Left lung (tissue), 10 donors: ENCODE results near the gene HTR2C. TPM values are rescaled to one million over a fixed set of nuclear protein-coding genes. Genes with fewer than 3 reads are reported as not detected.

Experiments
- ATAC-seq: fragments of 200-7000 bp; cut with Tn5 transposase; one replicate; pipeline ENCODE4 v1.9.1; 2020; ENCODE audit warnings: moderate library complexity
- DNase-seq, 4 donors: peaks; one replicate each; pipeline ENCODE4 v3.0.0-alpha.2; 2013 to 2020
- H3K27ac ChIP-seq, 2 donors: fragments of 200-600 bp; sonication (generic) in 1 of 2; one replicate each; pipeline versions ENCODE4 v1.5.0 to v1.8.0; 2020 to 2021
- H3K27me3 ChIP-seq, 2 donors: fragments of 200-600 bp; sonication (generic) in 1 of 2; one replicate each; pipeline versions ENCODE4 v1.5.0 to v1.8.0; 2020 to 2021
- H3K36me3 ChIP-seq, 2 donors: fragments of 200-600 bp; sonication (generic) in 1 of 2; one replicate each; pipeline versions ENCODE4 v1.5.0 to v1.8.0; 2020 to 2021
- H3K4me1 ChIP-seq, 2 donors: fragments of 200-600 bp; one replicate each; pipeline ENCODE4 v1.8.0; 2021
- H3K4me3 ChIP-seq, 2 donors: fragments of 200-600 bp; sonication (generic) in 1 of 2; one replicate each; pipeline versions ENCODE4 v1.5.0 to v1.8.0; 2020 to 2021; ENCODE audit warnings: mild to moderate bottlenecking in 1 of 2
- H3K9me3 ChIP-seq, 2 donors: fragments of 200-600 bp; sonication (generic) in 1 of 2; one replicate each; pipeline versions ENCODE4 v1.5.0 to v1.8.0; 2020 to 2021
- intact Hi-C, 2 donors: fragments of 100-400 bp; cut with DNase I; formaldehyde crosslinking; loops; one replicate each; pipeline versions ENCODE4 v1.11.2 to v1.14.2; 2022
- polyA plus RNA-seq, 6 donors: library from polyadenylated mRNA; unstranded; fragments of 120-200 nt; gene quantifications; one replicate each; pipeline ENCODE4 v1.2.1, GENCODE V29; 2013; ENCODE audit not compliant: insufficient read length in 6 of 6
- total RNA-seq, 2 donors: library from RNA; stranded (reverse); fragmentation: NEBNext Ultra II Directional; extraction: Animal tissue kit (Norgen Biotek cat#: 25700); gene quantifications; one replicate each; pipeline ENCODE4 v1.2.1, GENCODE V29; 2021
- TF ChIP-seq, protein P1 (sequence below), 2 donors: fragments of 200-600 bp; sonication (generic) in 1 of 2; IDR thresholded peaks; one replicate each; pipeline versions ENCODE4 v1.5.0 to v1.8.0; 2021; ENCODE audit warnings: antibody characterized with exemption in 2 of 2
- donor health status: DM: no; HTN: yes; CAD: no.
- donor health status: DM: no; HTN: no; CAD: no.

Gene HTR2C
- total and polyA plus RNA-seq, 8 donors, result 0.09 to 0.32 (median 0.20) TPM; not detected in 2

DNA sequence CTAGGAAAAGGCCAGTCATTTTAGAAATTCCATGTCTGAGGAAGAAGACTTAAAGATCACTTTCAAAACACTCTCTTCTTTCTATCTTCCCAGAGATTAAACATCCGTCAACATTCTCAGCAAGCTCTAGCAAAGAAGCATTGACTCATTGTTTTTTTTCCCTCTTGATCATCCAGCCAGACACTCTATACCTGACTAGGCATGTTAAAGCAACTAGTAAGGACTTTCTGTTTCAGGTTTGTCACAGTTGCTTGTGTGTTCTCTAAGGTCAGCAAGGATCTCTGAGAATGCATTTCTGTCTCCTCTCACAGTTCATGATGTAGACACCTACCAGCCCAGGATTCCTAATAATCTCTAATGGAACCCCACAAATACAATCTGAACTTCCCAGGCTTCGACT is 321.4 kb downstream of the HTR2C start:
- TF ChIP-seq, protein P1, sequence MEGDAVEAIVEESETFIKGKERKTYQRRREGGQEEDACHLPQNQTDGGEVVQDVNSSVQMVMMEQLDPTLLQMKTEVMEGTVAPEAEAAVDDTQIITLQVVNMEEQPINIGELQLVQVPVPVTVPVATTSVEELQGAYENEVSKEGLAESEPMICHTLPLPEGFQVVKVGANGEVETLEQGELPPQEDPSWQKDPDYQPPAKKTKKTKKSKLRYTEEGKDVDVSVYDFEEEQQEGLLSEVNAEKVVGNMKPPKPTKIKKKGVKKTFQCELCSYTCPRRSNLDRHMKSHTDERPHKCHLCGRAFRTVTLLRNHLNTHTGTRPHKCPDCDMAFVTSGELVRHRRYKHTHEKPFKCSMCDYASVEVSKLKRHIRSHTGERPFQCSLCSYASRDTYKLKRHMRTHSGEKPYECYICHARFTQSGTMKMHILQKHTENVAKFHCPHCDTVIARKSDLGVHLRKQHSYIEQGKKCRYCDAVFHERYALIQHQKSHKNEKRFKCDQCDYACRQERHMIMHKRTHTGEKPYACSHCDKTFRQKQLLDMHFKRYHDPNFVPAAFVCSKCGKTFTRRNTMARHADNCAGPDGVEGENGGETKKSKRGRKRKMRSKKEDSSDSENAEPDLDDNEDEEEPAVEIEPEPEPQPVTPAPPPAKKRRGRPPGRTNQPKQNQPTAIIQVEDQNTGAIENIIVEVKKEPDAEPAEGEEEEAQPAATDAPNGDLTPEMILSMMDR (IDR thresholded peaks at IDR 0.05), result no peak
- no peak overlapping the region for H3K27ac ChIP-seq
- ATAC-seq (no peak), DNase-seq (no peak)
- H3K4me3 ChIP-seq, result no peak overlapping the region
- H3K27me3 ChIP-seq, result peaks cover 0 to 7% of the 10 kb centered on the region in 2 donors
- intact Hi-C loops, result no loop called here
- no peaks in the 10 kb centered on the region for H3K36me3 ChIP-seq
- H3K9me3 ChIP-seq, result no peaks in the 10 kb centered on the region
- H3K4me1 ChIP-seq, result no peaks in the 10 kb centered on the region

DNA sequence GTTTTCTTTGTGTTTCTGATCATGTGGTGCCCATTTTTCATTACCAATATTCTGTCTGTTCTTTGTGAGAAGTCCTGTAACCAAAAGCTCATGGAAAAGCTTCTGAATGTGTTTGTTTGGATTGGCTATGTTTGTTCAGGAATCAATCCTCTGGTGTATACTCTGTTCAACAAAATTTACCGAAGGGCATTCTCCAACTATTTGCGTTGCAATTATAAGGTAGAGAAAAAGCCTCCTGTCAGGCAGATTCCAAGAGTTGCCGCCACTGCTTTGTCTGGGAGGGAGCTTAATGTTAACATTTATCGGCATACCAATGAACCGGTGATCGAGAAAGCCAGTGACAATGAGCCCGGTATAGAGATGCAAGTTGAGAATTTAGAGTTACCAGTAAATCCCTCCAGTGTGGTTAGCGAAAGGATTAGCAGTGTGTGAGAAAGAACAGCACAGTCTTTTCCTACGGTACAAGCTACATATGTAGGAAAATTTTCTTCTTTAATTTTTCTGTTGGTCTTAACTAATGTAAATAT is 323.2 kb downstream of the HTR2C start:
- Histone ChIP-seq H3K4me1 (no peaks in the 10 kb centered on the region), H3K9me3 (no peaks in the 10 kb centered on the region), H3K4me3 (no peak overlapping the region), H3K27ac (no peak overlapping the region), H3K27me3 (peaks cover 0 to 7% of the 10 kb centered on the region in 2 donors), H3K36me3 (no peaks in the 10 kb centered on the region)
- TF ChIP-seq, protein P1 (IDR thresholded peaks at IDR 0.05), result no peak
- intact Hi-C loops, result no loop called here
- no peak for DNase-seq
- no peak for ATAC-seq

DNA sequence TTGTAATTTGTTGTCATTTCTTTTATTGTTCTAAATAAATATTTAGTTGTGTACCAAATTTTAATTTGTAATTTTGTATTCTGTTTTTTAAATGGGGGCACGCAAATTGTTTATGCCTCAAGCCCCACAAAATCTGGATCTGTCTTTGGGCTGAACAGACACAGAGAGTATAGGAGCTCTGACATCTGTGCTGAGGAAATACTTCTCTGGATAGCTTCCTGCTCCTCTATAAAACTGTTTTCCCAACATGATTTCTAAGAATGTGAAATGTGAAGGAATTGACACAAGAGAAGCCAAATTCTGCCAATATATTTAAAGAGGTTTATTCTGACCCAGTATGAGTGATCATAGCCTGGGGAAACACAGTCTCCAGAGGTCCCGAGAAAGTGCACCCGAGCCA is 340.5 kb downstream of the HTR2C start:
- Histone ChIP-seq H3K4me3 (no peak overlapping the region), H3K27ac (no peak overlapping the region), H3K4me1 (no peaks in the 10 kb centered on the region), H3K36me3 (no peaks in the 10 kb centered on the region), H3K9me3 (no peaks in the 10 kb centered on the region), H3K27me3 (no peaks in the 10 kb centered on the region)
- ATAC-seq, result no peak
- TF ChIP-seq, protein P1 (IDR thresholded peaks at IDR 0.05), result no peak
- DNase-seq, result no peak
- intact Hi-C loops, result no loop called here

DNA sequence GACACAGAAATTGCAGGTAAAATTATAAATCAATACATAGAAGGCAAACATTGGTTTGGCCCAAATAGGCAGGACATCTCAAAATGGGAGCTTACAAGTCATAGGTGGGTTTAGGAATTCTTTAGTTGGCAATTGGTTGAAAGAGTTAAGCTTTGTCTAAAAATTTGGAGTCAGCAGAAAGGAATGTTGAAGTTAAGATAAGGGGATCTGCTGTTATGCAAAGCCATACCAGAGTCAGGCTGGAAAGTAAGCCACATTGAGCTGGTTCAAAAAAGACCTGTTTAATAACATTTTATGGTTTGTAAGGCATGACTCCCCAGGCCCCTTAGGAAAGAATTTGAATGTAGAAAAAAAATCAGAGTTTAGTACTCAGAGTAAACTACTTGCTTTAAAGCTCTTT is 341.0 kb downstream of the HTR2C start:
- Histone ChIP-seq H3K4me1 (no peaks in the 10 kb centered on the region), H3K9me3 (no peaks in the 10 kb centered on the region), H3K27me3 (no peaks in the 10 kb centered on the region), H3K27ac (no peak overlapping the region), H3K4me3 (no peak overlapping the region), H3K36me3 (no peaks in the 10 kb centered on the region)
- DNase-seq (peak in 1 of 4 donors; percentile 6), ATAC-seq (peak; percentile 62)
- intact Hi-C loops, result no loop called here
- TF ChIP-seq, protein P1 (IDR thresholded peaks at IDR 0.05), result no peak

DNA sequence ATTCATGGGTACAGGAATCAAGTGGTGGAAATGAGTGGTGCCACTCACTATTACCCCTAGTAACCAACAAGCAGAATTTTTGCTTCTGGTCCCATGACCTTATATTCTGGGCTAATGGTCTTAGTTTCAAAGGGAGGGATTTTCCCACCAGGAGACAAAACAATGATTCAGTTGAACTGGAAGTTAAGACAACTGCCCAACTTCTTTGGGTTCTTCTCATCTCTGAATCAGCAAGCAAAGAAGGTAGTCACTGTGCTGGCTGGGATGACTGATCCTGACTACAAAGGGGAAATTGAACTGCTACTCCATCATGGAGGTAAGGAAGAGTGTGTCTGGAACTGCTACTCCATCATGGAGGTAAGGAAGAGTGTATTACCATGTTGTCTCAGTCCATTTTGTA is 346.3 kb downstream of the HTR2C start:
- H3K4me3 ChIP-seq, result no peak overlapping the region
- H3K4me1 ChIP-seq, result no peaks in the 10 kb centered on the region
- peaks cover 0 to 4% of the 10 kb centered on the region in 2 donors for H3K9me3 ChIP-seq
- no peaks in the 10 kb centered on the region for H3K27me3 ChIP-seq
- no peak for ATAC-seq
- no peaks in the 10 kb centered on the region for H3K36me3 ChIP-seq
- intact Hi-C loops, result no loop called here
- no peak overlapping the region for H3K27ac ChIP-seq
- TF ChIP-seq, protein P1 (IDR thresholded peaks at IDR 0.05), result no peak
- DNase-seq, result no peak
